H1 (cell line): ENCODE results near the gene FHIT. TPM values are rescaled to one million over a fixed set of nuclear protein-coding genes. Genes with fewer than 3 reads are reported as not detected.

Experiments used
- CTCF ChIA-PET: fragments of 300-600 bp; sonication (Branson Sonifier 250); formaldehyde crosslinking; loops from one replicate; lab custom pipeline; 2021; ENCODE audit not compliant: partially characterized antibody; lab: Charles Lee
- POLR2A ChIA-PET: fragments of 300-600 bp; sonication (Branson Sonifier 250); formaldehyde crosslinking; loops from one replicate; lab custom pipeline; 2021; ENCODE audit warnings: inconsistent platforms; ENCODE audit not compliant: partially characterized antibody; lab: Charles Lee
- DNase-seq, 2 experiments: peaks; one replicate each; pipeline versions ENCODE4 v3.0.0 to v3.0.0-alpha.2; 2010 to 2022; ENCODE audit warnings: low spot score in 2 of 2, low read depth in 1 of 2, mixed read lengths in 1 of 2
- FAIRE-seq: peaks from 2 replicates; lab custom pipeline; 2011; peaks lifted over from hg19 to GRCh38; lab: Jason Lieb, UNC
- H2AFZ ChIP-seq: 2 replicates; pipeline ENCODE4 v1.8.1; 2012; ENCODE audit warnings: low read length, inconsistent platforms
- H2AK5ac ChIP-seq: 2 replicates; pipeline ENCODE4 v1.6.1; 2013; ENCODE audit warnings: low read depth, low read length
- H2BK120ac ChIP-seq: replicated peaks from 2 replicates; pipeline ENCODE3; 2013; ENCODE audit warnings: low read depth, low read length, inconsistent platforms
- H2BK12ac ChIP-seq: 2 replicates; pipeline ENCODE4 v1.6.1; 2013; ENCODE audit warnings: low read depth, low read length
- H2BK15ac ChIP-seq: 2 replicates; pipeline ENCODE4 v1.6.1; 2013; ENCODE audit warnings: low read length
- H2BK20ac ChIP-seq: 2 replicates; pipeline ENCODE4 v1.6.1; 2013; ENCODE audit warnings: low read length
- H2BK5ac ChIP-seq: 2 replicates; pipeline ENCODE4 v1.6.1; 2013; ENCODE audit warnings: low read depth, low read length
- H3K14ac ChIP-seq: 2 replicates; pipeline ENCODE4 v1.6.1; 2013; ENCODE audit warnings: inconsistent platforms; ENCODE audit not compliant: insufficient read length
- H3K18ac ChIP-seq: 2 replicates; pipeline ENCODE4 v1.6.1; 2013; ENCODE audit warnings: low read length; ENCODE audit errors: extremely low read depth
- H3K23ac ChIP-seq: 2 replicates; pipeline ENCODE4 v1.6.1; 2013; ENCODE audit warnings: inconsistent platforms; ENCODE audit not compliant: insufficient read length
- H3K23me2 ChIP-seq: 2 replicates; pipeline ENCODE4 v1.6.1; 2013; ENCODE audit warnings: low read depth, low read length
- H3K27ac ChIP-seq: 2 replicates; pipeline ENCODE4 v1.6.1; 2011; ENCODE audit warnings: low read depth, low read length, inconsistent platforms
- H3K27me3 ChIP-seq, 4 experiments: replicated peaks in 1 of 4; 1 replicate in 1 of 4; 2 replicates in 3 of 4; pipeline versions ENCODE4 v1.6.1 to v1.8.1; 2011 to 2013; ENCODE audit warnings: low read length in 3 of 4, mild to moderate bottlenecking in 3 of 4, inconsistent platforms in 2 of 4, mixed read lengths in 2 of 4, moderate library complexity in 1 of 4; ENCODE audit not compliant: control insufficient read depth in 3 of 4, insufficient read depth in 3 of 4; ENCODE audit errors: extremely low read depth in 1 of 4
- H3K36me3 ChIP-seq, 4 experiments: 2 replicates each; pipeline versions ENCODE4 v1.6.1 to v1.8.1; 2011 to 2013; ENCODE audit warnings: mild to moderate bottlenecking in 4 of 4, low read length in 3 of 4, moderate library complexity in 2 of 4, control low read depth in 1 of 4, inconsistent platforms in 1 of 4; ENCODE audit not compliant: insufficient read depth in 4 of 4, control insufficient read depth in 2 of 4
- H3K4ac ChIP-seq: replicated peaks from 2 replicates; pipeline ENCODE3; 2013; ENCODE audit warnings: low read length, low read depth, mixed read lengths, inconsistent platforms; ENCODE audit not compliant: insufficient read length
- H3K4me1 ChIP-seq, 4 experiments: replicated peaks in 1 of 4; 1 replicate in 1 of 4; 2 replicates in 3 of 4; pipeline versions ENCODE4 v1.6.1 to v1.8.1; 2011 to 2013; ENCODE audit warnings: low read length in 3 of 4, inconsistent platforms in 2 of 4, mixed read lengths in 1 of 4; ENCODE audit not compliant: insufficient read depth in 4 of 4, control insufficient read depth in 3 of 4
- H3K4me2 ChIP-seq, 2 experiments: 2 replicates each; pipeline versions ENCODE4 v1.6.1 to v1.8.1; 2011 to 2013; ENCODE audit warnings: low read depth in 2 of 2, low read length in 2 of 2, control low read depth in 1 of 2, inconsistent platforms in 1 of 2, mild to moderate bottlenecking in 1 of 2; ENCODE audit not compliant: insufficient read depth in 1 of 2
- H3K4me3 ChIP-seq, 4 experiments: fragments of 200-600, 300-600 bp in 1 of 4; sonication (generic), shearing (Covaris generic), sonication (Bioruptor Twin) in 1 of 4; 2 replicates each; pipeline versions ENCODE4 v1.5.1 to v1.8.1; 2011 to 2016; ENCODE audit warnings: low read length in 4 of 4, low read depth in 3 of 4, control low read depth in 2 of 4, inconsistent platforms in 2 of 4, mild to moderate bottlenecking in 2 of 4, mixed read lengths in 1 of 4, moderate library complexity in 1 of 4; ENCODE audit not compliant: insufficient read depth in 2 of 4; ENCODE audit errors: extremely low read depth in 1 of 4
- H3K56ac ChIP-seq: replicated peaks from 2 replicates; pipeline ENCODE3; 2013; ENCODE audit warnings: low read depth, mild to moderate bottlenecking, mixed read lengths, low read length, inconsistent platforms; ENCODE audit not compliant: insufficient read length
- H3K79me1 ChIP-seq: 2 replicates; pipeline ENCODE4 v1.6.1; 2013; ENCODE audit warnings: low read depth, low read length, control low read depth
- H3K79me2 ChIP-seq, 2 experiments: 2 replicates each; pipeline versions ENCODE4 v1.6.1 to v1.8.1; 2012 to 2013; ENCODE audit warnings: low read length in 2 of 2, mild to moderate bottlenecking in 2 of 2, inconsistent platforms in 1 of 2; ENCODE audit not compliant: insufficient read depth in 2 of 2, control insufficient read depth in 1 of 2
- H3K9ac ChIP-seq, 4 experiments: replicated peaks in 1 of 4; 1 replicate in 1 of 4; 2 replicates in 3 of 4; pipeline versions ENCODE4 v1.6.1 to v1.8.1; 2011 to 2013; ENCODE audit warnings: low read depth in 3 of 4, low read length in 3 of 4, control low read depth in 2 of 4, mild to moderate bottlenecking in 2 of 4, moderate library complexity in 2 of 4, inconsistent platforms in 1 of 4; ENCODE audit errors: extremely low read depth in 1 of 4
- H3K9me3 ChIP-seq, 2 experiments: 2 replicates each; pipeline versions ENCODE4 v1.6.1 to v1.8.1; 2012 to 2013; ENCODE audit warnings: mild to moderate bottlenecking in 2 of 2, moderate library complexity in 2 of 2, control low read depth in 1 of 2, inconsistent platforms in 1 of 2, low read depth in 1 of 2, low read length in 1 of 2, mixed read lengths in 1 of 2; ENCODE audit not compliant: insufficient read depth in 2 of 2
- H4K20me1 ChIP-seq, 2 experiments: replicated peaks in 1 of 2; 2 replicates each; pipeline versions ENCODE3 to v1.8.1; 2011 to 2013; ENCODE audit warnings: inconsistent platforms in 2 of 2, low read length in 2 of 2, mild to moderate bottlenecking in 1 of 2; ENCODE audit not compliant: insufficient read depth in 2 of 2, control insufficient read depth in 1 of 2
- H4K5ac ChIP-seq: 2 replicates; pipeline ENCODE4 v1.6.1; 2013; ENCODE audit warnings: low read length, low read depth, mixed read lengths, inconsistent platforms; ENCODE audit not compliant: insufficient read length
- H4K8ac ChIP-seq: 2 replicates; pipeline ENCODE4 v1.8.0; 2013; ENCODE audit warnings: mild to moderate bottlenecking, moderate library complexity, low read length, inconsistent platforms; ENCODE audit not compliant: insufficient read depth; ENCODE audit errors: extremely low read depth
- H4K91ac ChIP-seq: replicated peaks from 2 replicates; pipeline ENCODE3; 2013; ENCODE audit warnings: low read length, mixed read lengths, inconsistent platforms; ENCODE audit not compliant: insufficient read length
- ASH2L ChIP-seq: fragments of 200-600, 300-600 bp; sonication (generic); IDR thresholded peaks from one replicate; pipeline ENCODE4 v1.7.1; 2017; ENCODE audit warnings: low read length
- GABPA ChIP-seq: IDR thresholded peaks from 2 replicates; pipeline ENCODE4 v1.6.1; 2011; ENCODE audit warnings: mild to moderate bottlenecking, low read length, moderate library complexity, borderline replicate concordance; ENCODE audit not compliant: insufficient read depth
- KDM5A ChIP-seq: fragments of 200-600 bp; IDR thresholded peaks from 2 replicates; pipeline ENCODE4 v1.7.1; 2012; ENCODE audit warnings: mild to moderate bottlenecking, low read length, inconsistent platforms, mixed read lengths
- POLR2A ChIP-seq, 2 experiments: IDR thresholded peaks; 1 replicate in 1 of 2; 2 replicates in 1 of 2; pipeline ENCODE4 v1.6.1; 2011; ENCODE audit warnings: low read depth in 2 of 2, low read length in 2 of 2, mild to moderate bottlenecking in 2 of 2; ENCODE audit errors: control extremely low read depth in 1 of 2
- RAD21 ChIP-seq, 2 experiments: IDR thresholded peaks in 1 of 2; conservative IDR thresholded peaks in 1 of 2; 2 replicates each; pipeline ENCODE4 v1.6.1; 2011; ENCODE audit warnings: low read depth in 2 of 2, low read length in 2 of 2, improper control_type of control experiment in 1 of 2, inconsistent platforms in 1 of 2, mild to moderate bottlenecking in 1 of 2, moderate library complexity in 1 of 2
- RNF2 ChIP-seq: fragments of 200-900, 300-1000 bp; sonication (generic); IDR thresholded peaks from 2 replicates; pipeline ENCODE4 v1.7.1; 2016; ENCODE audit warnings: borderline replicate concordance, low read depth, mild to moderate bottlenecking, antibody characterized with exemption, low read length; ENCODE audit not compliant: poor library complexity, severe bottlenecking; ENCODE audit errors: missing control alignments
- RXRA ChIP-seq: IDR thresholded peaks from 2 replicates; pipeline ENCODE4 v1.6.1; 2011; ENCODE audit warnings: low read depth, mild to moderate bottlenecking, low read length, moderate library complexity; ENCODE audit not compliant: insufficient read depth
- SIRT6 ChIP-seq: IDR thresholded peaks from one replicate; pipeline ENCODE4 v1.7.1; 2012; ENCODE audit warnings: low read length, inconsistent platforms
- SIX5 ChIP-seq: IDR thresholded peaks from 2 replicates; pipeline ENCODE4 v1.6.1; 2011; ENCODE audit warnings: mild to moderate bottlenecking, low read depth, low read length
- SRF ChIP-seq: IDR thresholded peaks from 2 replicates; pipeline ENCODE4 v1.6.1; 2011; ENCODE audit warnings: mild to moderate bottlenecking, low read depth, low read length, moderate library complexity
- TBP ChIP-seq: IDR thresholded peaks from 2 replicates; pipeline ENCODE4 v1.6.1; 2011; ENCODE audit warnings: low read depth, low read length, improper control_type of control experiment
- TCF12 ChIP-seq: IDR thresholded peaks from 2 replicates; pipeline ENCODE4 v1.6.1; 2011; ENCODE audit warnings: low read depth, mild to moderate bottlenecking, low read length
- WGBS, 2 experiments: shearing (Covaris generic) in 1 of 2; methylation state at CpG; one replicate each; pipeline versions ENCODE4 v1.1.6 to v1.1.7; 2013 to 2015; ENCODE audit warnings: low lambda C conversion rate in 2 of 2, mixed read lengths in 2 of 2, inconsistent platforms in 1 of 2, low coverage in 1 of 2, missing lambda C conversion rate in 1 of 2; ENCODE audit not compliant: insufficient replicate concordance in 2 of 2, insufficient coverage in 1 of 2, insufficient read length in 1 of 2; ENCODE audit errors: extremely low coverage in 1 of 2, missing lambda C conversion rate in 1 of 2; 5-methylcytosine and 5-hydroxymethylcytosine counted together
- polyA plus RNA-seq, 7 experiments: library from polyadenylated mRNA; depleted of rRNA in 3 of 7; stranded (reverse) in 5 of 7; unstranded in 2 of 7; fragments of >200 nt in 5 of 7; fragments of 200-250 nt in 2 of 7; gene quantifications; 1 replicate in 5 of 7; 2 replicates in 1 of 7; 4 replicates in 1 of 7; pipeline versions ENCODE4 v1.2.1 to v1.2.3, GENCODE V29; 2011 to 2013; ENCODE audit warnings: missing spikeins in 2 of 7, mixed read lengths in 2 of 7
- total RNA-seq: library from RNA; stranded (reverse); fragmentation: NEBNext Ultra II Directional; extraction: Animal tissue kit (Norgen Biotek cat#: 25700); gene quantifications from 2 replicates; pipeline ENCODE4 v1.2.1, GENCODE V29; 2021

Gene FHIT
- total and polyA plus RNA-seq, 2 of the 8 experiments (the other 6 are each of a cell fraction or from before 2014, with no cell fraction given) = 1.2 to 3.2 TPM

DNA sequence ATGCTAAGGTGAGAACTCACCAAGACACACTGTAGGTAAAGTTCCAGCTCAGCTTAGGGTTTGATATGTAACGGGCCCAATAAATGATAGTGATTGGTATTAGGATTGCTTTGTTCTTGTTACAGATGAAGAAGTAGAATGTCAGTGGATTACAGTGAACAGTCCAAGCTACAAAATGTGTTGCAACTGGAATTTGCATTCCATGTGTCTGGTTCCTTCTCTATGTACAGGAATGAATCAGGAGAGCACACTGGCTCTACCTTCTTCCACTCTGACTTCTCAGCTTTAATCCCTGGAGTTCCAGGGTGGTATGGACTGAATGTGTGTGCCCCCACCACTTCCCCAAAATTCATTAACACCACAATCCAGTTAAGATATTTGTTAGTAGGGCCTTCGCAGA, 1471.0 kb downstream of the FHIT start:
- H3K56ac ChIP-seq = no peak overlapping the region
- no peak overlapping the region for H2BK120ac ChIP-seq
- DNase-seq (no peak), FAIRE-seq (no peak)
- no peaks in the 10 kb centered on the region for H4K20me1 ChIP-seq
- H3K4me3 ChIP-seq = no peak overlapping the region
- CTCF ChIA-PET = interaction anchor here (1.2 kb wide), 1 partner anchor 29 kb away, joined by 4 read pairs; no protein-coding TSS in a partner anchor
- H2BK20ac ChIP-seq = no peak overlapping the region
- no peak overlapping the region for H4K91ac ChIP-seq
- H3K4me1 ChIP-seq = peaks cover 0 to 4% (median 1%) of the 10 kb centered on the region in 4 experiments; a peak in 1 of 7 replicates
- H4K5ac ChIP-seq = no peak overlapping the region
- H3K23ac ChIP-seq = no peak overlapping the region
- no peak overlapping the region for H3K18ac ChIP-seq
- H3K27ac ChIP-seq = no peak overlapping the region
- no peak overlapping the region for H3K4me2 ChIP-seq
- POLR2A ChIA-PET = no interaction called here
- no peak overlapping the region for H2BK15ac ChIP-seq
- no peak overlapping the region for H2AFZ ChIP-seq
- no peaks in the 10 kb centered on the region for H3K23me2 ChIP-seq
- no peaks in the 10 kb centered on the region for H3K36me3 ChIP-seq
- peaks cover 0 to 3% of the 10 kb centered on the region in 2 experiments; a peak in 1 of 4 replicates for H3K9me3 ChIP-seq
- 87% methylated on average over 2 of the region's 2 CpGs; no CpG with 5 or more reads in 1 of the 2 experiments for WGBS, 2 experiments
- H3K79me2 ChIP-seq = no peaks in the 10 kb centered on the region
- no peaks in the 10 kb centered on the region for H3K27me3 ChIP-seq
- H3K4ac ChIP-seq = no peak overlapping the region
- no peak overlapping the region for H2AK5ac ChIP-seq
- no peak overlapping the region for H3K14ac ChIP-seq
- no peak overlapping the region for H2BK5ac ChIP-seq
- H4K8ac ChIP-seq = no peak overlapping the region
- no peak overlapping the region for H2BK12ac ChIP-seq
- no peaks in the 10 kb centered on the region for H3K79me1 ChIP-seq
- H3K9ac ChIP-seq = no peak overlapping the region
- TF ChIP-seq RAD21 (IDR thresholded peaks at IDR 0.05 in 1 of 2, conservative IDR thresholded peaks at IDR 0.05 in 1 of 2; ENCODE audit: low read depth in 2 of 2, low read length in 2 of 2) (no peak), ASH2L (no peak), POLR2A (IDR thresholded peaks at IDR 0.05; ENCODE audit: control extremely low read depth in 1 of 2, low read depth in 2 of 2, low read length in 2 of 2) (no peak), RNF2 (no peak), RXRA (no peak), TBP (no peak), SRF (no peak), TCF12 (no peak), KDM5A (no peak), SIX5 (no peak), GABPA (no peak), SIRT6 (no peak)
